DLD1 (cell line): Measurements from ENCODE around the gene ALOX15B.

Source experiments
- in situ Hi-C: cut with HindIII; loops from 2 replicates; pipeline ENCODE4 v1.10.0; 2017; ENCODE audit warnings: low sequenced_read_pairs

The ALOX15B gene

GRCh38 chr17:8038954-8039610 is at the start of gene ALOX15B:
TSS of gene ALOX15B (plus strand) at chr17:8039059. CDS start at chr17:8039156, 97 bp downstream.
- in situ Hi-C loops = no loop called here

GRCh38 chr17:7989781-7990655 is 48.8 kb upstream of the ALOX15B start:
- in situ Hi-C loops = no loop called here

GRCh38 chr17:7992516-7992915 is 46.3 kb upstream of the ALOX15B start:
- in situ Hi-C loops = no loop called here

- in situ Hi-C loops = no loop called here
Observed at GRCh38 chr17:7992924-7993323, 45.9 kb upstream of the ALOX15B start.

- in situ Hi-C loops = no loop called here
Observed at GRCh38 chr17:7993972-7994589, 44.8 kb upstream of the ALOX15B start.

- in situ Hi-C loops = no loop called here
Observed at GRCh38 chr17:7995724-7996123, 43.1 kb upstream of the ALOX15B start.

- in situ Hi-C loops = no loop called here
Observed at GRCh38 chr17:7997186-7997585, 41.7 kb upstream of the ALOX15B start.

GRCh38 chr17:8001976-8002720 is 36.7 kb upstream of the ALOX15B start, which contains the start of gene GUCY2D:
TSS of gene GUCY2D (plus strand) at chr17:8002615. CDS start at chr17:8003048, 433 bp downstream.
- in situ Hi-C loops = no loop called here

- in situ Hi-C loops = no loop called here
Observed at GRCh38 chr17:8002721-8003593, 35.9 kb upstream of the ALOX15B start.

- in situ Hi-C loops = no loop called here
Observed at GRCh38 chr17:8003594-8004181, 35.2 kb upstream of the ALOX15B start.

- in situ Hi-C loops = no loop called here
Observed at GRCh38 chr17:8004899-8005298, 34.0 kb upstream of the ALOX15B start.

- in situ Hi-C loops = no loop called here
Observed at GRCh38 chr17:8005357-8005756, 33.5 kb upstream of the ALOX15B start.

- in situ Hi-C loops = no loop called here
Observed at GRCh38 chr17:8005967-8006730, 32.7 kb upstream of the ALOX15B start.

- in situ Hi-C loops = no loop called here
Observed at GRCh38 chr17:8006836-8007680, 31.8 kb upstream of the ALOX15B start.

- in situ Hi-C loops = no loop called here
Observed at GRCh38 chr17:8007836-8008235, 31.0 kb upstream of the ALOX15B start.

- in situ Hi-C loops = no loop called here
Observed at GRCh38 chr17:8012045-8012580, 26.7 kb upstream of the ALOX15B start.

GRCh38 chr17:8012996-8013640 is 25.7 kb upstream of the ALOX15B start:
- in situ Hi-C loops = no loop called here
